GM21737 (cell line): ENCODE results near the gene RPS6KA4.

Source experiments
- ATAC-seq: cut with Tn5 transposase; IDR thresholded peaks from one replicate; pipeline ENCODE4 v1.9.1; 2021; ENCODE audit warnings: mild to moderate bottlenecking, moderate library complexity; ENCODE audit not compliant: unreplicated experiment

RPS6KA4 gene

DNA sequence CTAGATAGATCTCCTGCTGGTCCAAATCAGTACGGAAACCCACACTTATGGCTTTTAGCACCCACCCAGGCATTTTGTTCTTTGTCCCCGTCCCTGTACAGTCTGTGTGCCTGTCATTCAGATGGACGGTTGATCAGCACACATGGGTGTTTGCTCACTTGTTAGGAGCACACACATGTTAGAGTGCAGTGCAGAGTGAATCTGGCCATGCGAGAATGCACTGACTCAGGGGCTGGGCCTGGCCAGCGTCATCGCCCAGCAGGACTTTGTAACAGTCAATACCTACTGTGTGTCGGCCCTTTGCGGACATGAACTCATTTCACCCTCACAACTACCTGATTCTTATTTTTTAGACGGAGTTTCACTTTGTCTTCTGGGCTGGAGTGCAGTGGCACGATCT is 3.4 kb downstream of the RPS6KA4 start:
- no peak for ATAC-seq

DNA sequence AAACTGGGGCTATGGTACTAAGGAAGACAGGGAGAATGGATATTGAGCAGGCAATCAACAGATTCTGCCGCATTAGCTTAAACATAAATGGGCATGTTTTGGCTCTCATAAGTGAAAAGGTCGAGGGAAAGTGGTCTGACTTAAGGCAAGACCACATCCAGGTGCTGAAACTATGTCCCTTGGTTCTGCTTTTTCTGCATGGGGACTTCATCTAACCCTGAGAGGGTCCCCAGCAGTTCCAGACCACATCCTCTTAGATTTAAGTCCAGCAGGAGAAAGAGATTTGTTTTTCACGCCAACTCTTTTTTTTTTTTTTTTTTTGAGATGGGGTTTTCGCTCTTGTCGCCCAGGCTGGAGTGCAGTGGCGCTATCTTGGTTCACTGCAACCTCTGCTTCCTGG is 5.5 kb downstream of the RPS6KA4 start:
- ATAC-seq, result no peak

DNA sequence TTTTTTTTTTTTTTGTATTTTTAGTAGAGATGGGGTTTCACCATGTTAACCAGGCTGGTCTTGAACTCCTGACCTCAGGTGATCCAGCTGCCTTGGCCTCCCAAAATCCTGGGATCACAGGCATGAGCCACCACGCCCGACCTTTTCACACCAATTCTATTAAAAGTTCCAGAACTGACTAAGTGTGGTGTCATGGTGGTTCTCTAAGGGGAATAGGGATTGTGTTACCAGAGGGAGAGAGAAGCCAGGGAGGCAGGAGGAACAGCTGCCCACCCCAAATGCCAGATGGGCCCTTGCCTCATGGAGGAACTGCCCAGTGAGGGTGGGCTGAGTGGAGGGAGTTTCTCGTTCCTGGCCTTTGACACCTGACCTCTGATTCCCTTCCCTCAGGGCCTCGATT is 5.9 kb downstream of the RPS6KA4 start:
- no peak for ATAC-seq

GRCh38 chr11:64366751-64367150 is 7.8 kb downstream of the RPS6KA4 start:
- ATAC-seq, result no peak

GRCh38 chr11:64367931-64368672 is 9.1 kb downstream of the RPS6KA4 start:
- ATAC-seq, result no peak

DNA sequence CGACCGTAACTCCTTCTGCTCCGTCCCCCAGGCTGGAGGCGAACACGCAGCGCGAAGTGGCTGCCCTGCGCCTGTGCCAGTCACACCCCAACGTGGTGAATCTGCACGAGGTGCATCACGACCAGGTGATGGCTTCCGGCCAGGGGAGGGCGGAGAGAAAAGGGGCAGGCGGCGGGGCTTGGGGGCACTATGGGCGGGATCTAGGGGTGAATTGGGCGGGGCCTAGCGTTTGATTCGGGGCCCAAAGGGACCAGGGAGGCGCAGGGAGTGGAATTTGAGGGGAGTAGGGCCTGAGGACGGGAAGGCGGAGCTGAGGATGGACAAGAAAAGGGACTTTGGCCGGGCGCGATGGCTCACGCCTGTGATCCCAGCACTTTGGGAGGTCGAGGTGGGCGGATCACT is 9.7 kb downstream of the RPS6KA4 start:
- no peak for ATAC-seq

DNA sequence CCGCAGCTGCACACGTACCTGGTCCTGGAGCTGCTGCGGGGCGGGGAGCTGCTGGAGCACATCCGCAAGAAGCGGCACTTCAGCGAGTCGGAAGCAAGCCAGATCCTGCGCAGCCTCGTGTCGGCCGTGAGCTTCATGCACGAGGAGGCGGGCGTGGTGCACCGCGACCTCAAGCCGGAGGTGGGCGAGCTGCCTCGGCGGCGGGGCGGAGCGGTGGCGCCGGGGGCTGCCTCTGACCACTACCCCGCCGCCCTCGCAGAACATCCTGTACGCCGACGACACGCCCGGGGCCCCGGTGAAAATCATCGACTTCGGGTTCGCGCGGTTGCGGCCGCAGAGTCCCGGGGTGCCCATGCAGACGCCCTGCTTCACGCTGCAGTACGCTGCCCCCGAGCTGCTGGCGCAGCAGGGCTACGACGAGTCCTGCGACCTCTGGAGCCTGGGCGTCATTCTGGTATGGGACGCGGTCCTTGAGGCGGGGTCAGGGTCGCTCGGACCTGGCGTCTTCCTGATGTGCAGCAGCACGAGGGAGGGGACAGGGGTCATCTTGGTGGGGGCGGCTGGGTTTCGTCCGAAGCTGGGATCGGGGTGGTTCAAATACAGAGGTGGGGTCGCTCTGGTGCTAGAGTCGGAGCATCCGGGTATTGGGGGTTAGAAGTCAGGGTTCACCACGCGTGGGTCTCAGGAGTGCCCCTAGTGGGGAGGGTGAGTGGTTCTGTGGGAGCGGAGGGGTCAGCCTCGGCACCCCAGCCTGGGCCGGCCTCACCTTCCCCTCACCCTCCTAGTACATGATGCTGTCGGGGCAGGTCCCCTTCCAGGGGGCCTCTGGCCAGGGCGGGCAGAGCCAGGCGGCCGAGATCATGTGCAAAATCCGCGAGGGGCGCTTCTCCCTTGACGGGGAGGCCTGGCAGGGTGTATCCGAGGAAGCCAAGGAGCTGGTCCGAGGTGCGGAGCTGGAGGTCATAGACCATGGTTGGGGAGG is 10.8 kb downstream of the RPS6KA4 start:
- no peak for ATAC-seq

GRCh38 chr11:64371201-64371600 is 12.2 kb downstream of the RPS6KA4 start:
- ATAC-seq, result no peak

GRCh38 chr11:64372021-64372420 is 13.1 kb downstream of the RPS6KA4 start:
- ATAC-seq, result no peak

- no peak for ATAC-seq
These were observed 14.0 kb downstream of the RPS6KA4 start for GRCh38 chr11:64372802-64373597.

GRCh38 chr11:64373598-64373974 is 14.6 kb downstream of the RPS6KA4 start:
- no peak for ATAC-seq

DNA sequence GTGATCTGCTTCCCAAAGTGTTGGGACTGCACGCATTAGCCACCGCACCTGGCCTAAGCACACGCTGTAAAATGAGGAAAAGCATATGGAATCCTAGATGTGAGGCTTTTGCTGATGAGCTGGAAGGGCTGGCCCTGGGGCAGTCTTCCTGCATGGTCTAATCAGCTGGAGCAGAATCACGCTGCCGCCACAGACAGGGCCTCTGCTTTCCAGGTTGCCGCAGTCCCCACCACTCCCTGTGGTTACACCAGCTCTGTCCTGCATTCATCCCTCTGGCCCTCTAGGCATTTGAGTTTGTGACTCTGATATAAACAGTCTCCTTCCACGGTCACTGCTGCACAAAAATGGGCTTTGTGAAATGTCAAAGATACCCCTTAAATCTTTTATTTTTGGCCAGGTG is 17.1 kb downstream of the RPS6KA4 start:
- ATAC-seq, result no peak

DNA sequence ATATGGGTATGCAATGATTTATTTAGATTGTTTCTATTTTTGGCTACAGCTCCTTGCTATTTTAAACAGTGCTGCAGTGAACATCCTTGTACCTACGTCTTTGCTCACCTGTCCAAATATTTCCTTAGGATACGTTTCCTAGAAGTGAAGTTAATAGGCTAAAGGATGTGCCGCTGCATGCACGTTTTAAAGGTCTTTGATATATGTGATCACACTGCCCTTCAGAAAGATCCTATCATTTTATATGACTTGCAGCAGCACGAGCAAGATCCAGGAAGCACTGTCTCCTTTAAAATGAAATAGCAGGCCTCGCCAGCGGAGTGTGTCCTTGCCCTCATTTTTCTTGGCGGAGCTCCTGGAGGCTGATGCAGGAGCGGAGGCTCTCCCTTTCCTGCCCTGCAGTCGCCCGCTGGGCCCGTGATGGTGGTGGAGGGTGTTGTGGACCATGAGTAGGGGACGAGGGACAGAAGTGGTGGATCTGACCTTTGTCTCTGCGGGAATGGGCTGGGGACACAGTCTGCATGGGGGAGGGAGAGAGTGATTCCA is 19.4 kb downstream of the RPS6KA4 start:
- no peak for ATAC-seq

GRCh38 chr11:64379160-64379559 is 20.2 kb downstream of the RPS6KA4 start:
- ATAC-seq, result no peak

GRCh38 chr11:64379817-64380709 is 21.1 kb downstream of the RPS6KA4 start:
- no peak for ATAC-seq

DNA sequence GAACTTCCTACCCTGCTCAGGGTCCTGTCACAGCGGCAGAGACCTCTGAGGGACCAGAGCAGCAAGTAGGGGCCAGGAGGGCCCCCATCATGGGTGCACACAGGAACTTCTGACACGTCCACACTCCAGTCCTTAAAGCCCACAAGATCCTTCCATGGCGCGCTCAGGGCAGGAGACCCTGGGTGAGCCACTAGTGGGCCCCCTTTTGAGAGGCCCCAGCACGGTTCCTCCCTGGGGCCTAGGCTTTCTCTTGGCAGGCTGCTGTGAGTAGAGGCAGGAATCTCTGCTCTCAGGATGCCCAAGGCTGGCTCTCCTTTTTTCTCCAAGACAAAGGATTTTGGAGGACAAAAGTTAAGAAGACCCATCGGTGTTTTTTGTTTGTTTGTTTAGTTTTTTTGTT is 22.4 kb downstream of the RPS6KA4 start:
- ATAC-seq, result no peak

DNA sequence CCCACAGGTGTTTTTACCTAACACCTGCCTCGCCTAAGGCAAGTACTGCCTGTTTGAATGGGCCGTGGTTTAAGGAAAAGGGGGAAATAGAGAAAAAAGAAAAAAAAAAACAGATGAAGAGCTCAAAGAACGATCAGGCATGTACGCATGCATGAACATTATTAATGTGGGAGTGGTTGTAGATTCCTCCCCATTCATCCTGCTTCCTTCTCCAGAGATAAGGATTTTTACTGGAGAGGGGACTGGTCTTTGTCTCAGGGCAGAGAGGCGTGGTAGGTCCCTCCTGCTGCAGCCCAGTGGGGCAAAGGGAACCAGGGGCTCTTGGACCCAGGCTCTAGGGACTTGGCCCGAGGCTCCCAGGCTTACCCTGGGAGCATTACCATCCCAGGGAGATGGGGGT is 23.1 kb downstream of the RPS6KA4 start:
- no peak for ATAC-seq

DNA sequence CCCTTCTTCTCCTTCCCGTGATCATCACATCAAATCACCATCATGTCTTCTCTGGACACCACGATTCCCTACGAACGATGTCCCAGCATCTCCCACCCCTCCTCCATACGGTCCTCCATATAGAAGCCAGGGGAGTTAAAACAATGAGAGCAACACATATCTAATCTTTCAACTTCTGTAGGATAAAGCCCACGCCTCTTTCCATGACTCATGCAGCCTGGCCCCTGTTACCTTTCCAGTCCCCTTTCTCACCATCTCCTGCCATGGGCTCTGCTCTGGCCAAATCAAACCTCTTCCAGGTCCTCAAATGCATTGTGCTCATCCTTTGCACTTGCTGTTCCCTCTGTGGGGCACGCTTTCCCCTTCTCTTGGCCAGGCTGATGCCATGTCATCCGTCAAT is 23.6 kb downstream of the RPS6KA4 start:
- ATAC-seq, result no peak

- no peak for ATAC-seq
These were observed 24.6 kb downstream of the RPS6KA4 start for GRCh38 chr11:64383580-64383979.
